NCI-H2107 treated with DMSO at 0.1 percent for 48 hours (cell line): ENCODE results near the gene SHMT2.
A peak's percentile ranks its signal among the peaks of the same experiment; 100 is the strongest.

ENCODE experiments used
- DNase-seq: peaks from one replicate; lab custom pipeline; 2025; ENCODE audit not compliant: unreplicated experiment; lab: John Stamatoyannopoulos, UW

The SHMT2 gene

GRCh38 chr12:57229634-57230380 is at the start of gene SHMT2:
TSS of gene SHMT2 (plus strand) at chr12:57229711. CDS start at chr12:57229779, 68 bp downstream.
- DNase-seq = peak; percentile 96

DNA sequence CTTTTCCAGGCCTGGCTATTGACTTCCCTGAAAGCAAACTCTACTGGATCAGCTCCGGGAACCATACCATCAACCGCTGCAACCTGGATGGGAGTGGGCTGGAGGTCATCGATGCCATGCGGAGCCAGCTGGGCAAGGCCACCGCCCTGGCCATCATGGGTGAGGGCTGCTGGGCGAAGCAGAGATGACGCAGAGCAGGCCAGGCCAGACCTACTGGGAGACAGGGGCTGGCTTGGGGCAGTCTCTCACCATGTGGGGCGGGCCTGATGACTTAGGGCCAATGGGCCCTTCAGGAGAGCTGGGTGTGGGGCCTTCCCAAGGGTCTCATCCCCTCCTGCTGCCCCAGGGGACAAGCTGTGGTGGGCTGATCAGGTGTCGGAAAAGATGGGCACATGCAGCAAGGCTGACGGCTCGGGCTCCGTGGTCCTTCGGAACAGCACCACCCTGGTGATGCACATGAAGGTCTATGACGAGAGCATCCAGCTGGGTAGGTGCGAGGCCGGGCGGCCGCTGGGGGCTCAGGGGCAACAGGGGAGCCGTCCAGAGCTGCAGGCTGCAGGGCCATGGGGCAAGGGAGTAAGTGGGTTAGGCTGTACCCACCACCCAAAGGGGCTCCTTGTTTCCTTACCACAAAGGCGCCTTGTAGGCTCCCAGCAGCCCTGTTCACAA is 49.1 kb upstream of the SHMT2 start:
- no peak for DNase-seq

DNA sequence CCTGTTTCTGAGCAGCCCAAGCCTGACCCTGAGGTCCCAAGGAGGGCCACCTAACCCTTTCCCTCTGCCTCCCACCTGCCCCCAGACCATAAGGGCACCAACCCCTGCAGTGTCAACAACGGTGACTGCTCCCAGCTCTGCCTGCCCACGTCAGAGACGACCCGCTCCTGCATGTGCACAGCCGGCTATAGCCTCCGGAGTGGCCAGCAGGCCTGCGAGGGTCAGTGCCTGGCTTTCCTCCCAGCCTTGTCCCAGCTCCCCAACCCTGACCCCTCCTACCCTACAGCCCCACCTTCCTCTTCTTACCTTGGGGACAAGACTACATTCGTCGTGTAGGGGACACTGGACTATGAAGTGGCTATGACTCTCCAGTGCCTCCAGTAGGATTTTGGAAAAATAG is 48.4 kb upstream of the SHMT2 start:
- DNase-seq = no peak

DNA sequence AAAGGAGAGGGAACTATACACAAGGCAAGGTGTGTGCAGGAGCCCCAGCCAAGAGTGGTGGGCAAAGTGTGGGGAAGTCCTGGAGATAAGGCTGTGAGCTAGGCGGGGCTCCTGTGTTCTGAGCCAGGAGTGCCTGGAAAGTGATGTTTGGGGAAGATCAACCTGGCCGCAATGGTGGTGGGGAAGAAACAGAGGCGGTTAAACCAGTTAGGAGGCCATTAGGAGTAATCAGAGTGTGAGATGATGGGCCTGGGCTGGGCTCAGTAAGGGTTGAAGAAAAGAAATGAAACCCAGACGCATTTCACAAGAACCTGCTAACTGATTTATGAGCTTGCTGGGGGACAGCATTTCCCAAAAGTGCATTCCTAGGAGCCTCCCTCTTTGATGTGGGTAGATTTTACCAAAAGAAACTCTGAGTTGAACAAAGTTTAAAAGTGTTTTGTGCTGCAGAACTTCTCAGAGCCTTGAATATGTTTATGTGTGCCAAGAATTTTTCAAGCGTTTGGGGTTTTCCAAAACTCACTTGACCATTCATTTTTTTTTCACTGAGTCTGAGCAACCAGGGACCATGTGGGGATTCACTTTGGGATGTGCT is 47.9 kb upstream of the SHMT2 start:
- DNase-seq = no peak

DNA sequence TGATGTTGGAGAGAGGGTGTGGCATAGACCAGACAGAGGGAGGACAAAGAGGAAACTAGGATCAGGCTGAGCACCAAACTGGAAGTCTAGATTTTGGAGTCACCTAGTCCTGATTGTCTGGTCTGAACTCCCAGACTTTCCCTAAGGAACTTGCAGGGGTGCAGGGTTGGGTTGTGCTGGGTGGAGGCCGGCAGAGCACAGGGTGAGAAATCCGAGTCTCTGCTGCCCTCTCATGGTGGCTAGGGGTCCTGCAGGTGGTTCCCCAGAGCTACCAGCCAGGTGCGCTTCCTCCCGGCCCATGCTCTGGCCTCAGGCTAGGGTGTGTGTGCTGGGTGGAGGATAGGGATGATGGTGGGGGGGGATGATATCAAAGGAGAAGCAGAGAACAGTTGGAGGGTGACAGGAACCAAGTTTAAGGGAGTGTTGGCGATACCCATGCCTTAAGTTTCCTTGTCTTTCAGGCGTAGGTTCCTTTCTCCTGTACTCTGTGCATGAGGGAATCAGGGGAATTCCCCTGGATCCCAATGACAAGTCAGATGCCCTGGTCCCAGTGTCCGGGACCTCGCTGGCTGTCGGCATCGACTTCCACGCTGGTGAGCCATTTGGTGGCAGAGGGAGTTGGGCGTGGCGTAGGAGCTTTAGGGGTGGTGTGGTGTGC is 46.5 kb upstream of the SHMT2 start:
- peak; percentile 78 for DNase-seq

DNA sequence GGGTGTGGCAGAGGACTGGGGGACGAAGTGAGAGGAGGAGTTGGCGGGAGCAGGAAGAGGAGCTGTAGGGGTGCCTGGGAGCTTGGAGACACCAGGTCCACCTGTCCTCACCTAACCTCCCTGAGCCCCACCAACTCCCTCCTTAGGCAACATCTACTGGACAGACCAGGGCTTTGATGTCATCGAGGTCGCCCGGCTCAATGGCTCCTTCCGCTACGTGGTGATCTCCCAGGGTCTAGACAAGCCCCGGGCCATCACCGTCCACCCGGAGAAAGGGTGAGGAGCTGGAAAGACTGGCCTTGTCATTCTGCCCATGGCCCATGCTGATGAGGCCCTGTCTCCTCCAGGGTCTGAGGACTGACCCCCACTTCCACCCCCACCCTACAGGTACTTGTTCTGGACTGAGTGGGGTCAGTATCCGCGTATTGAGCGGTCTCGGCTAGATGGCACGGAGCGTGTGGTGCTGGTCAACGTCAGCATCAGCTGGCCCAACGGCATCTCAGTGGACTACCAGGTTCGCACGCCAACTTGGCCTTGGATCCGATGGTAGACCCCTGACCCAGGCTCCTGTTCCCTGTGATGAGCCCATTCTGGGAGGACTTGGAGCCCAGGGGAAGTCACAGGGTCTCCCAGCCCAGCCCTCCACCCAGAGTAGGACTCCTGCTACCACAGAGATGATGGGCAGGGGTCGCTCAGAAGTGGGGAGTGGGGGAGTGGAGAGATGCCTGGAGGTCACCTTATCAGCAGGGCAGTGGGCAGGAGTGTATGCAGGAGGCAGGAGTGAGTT is 45.4 kb upstream of the SHMT2 start:
- DNase-seq = no peak

GRCh38 chr12:57185403-57185802 is 44.1 kb upstream of the SHMT2 start:
- DNase-seq = no peak

DNA sequence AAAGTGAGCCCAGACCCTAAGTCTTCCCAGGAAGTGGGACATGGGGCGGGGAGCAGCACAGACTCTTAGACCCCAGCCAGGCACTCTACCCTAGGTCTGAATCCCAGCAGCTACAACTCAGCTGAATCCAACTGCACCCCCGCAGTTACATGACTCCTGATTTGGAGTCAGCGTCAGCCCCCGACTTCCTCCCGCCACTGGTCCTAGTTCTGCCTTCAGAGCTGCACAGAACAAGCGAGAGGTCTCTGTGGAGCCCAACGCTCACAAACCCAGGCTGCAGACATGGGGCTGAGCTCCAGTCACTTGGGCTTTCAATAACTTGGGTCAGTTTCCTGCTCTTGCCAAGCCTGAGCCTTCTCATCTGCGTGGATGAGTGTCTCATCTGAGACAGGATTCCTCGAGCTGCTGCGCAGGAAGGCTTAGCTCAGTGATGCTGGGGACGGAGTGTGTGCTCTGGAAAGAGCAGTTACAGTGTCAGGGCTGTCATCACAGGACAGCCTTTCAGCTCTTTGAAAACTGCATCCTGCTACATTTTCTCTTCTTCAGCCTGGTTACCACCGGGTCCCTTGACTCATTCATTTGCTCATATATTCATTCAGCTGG is 43.5 kb upstream of the SHMT2 start:
- DNase-seq = no peak

- no peak for DNase-seq
Observed at GRCh38 chr12:57187222-57188089, 42.1 kb upstream of the SHMT2 start.

DNA sequence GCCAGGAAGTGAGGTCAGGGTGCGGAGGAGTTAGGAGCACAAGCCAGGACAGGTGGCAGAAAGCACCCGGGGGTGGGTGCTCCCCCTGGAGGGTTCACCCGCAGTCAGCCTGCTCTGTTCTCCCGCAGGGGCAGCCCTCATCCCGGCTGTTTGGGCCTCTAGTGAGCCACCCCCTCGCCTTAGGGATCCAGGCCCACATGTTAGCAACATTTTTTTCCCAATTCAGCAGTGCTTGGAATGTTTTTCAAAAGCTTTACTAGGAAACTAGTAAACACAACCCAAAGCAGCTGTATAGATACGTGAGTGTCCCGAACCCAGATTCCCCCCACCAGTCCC is 41.5 kb upstream of the SHMT2 start:
- DNase-seq = no peak

- DNase-seq = no peak
Observed at GRCh38 chr12:57190037-57190436, 39.5 kb upstream of the SHMT2 start.

DNA sequence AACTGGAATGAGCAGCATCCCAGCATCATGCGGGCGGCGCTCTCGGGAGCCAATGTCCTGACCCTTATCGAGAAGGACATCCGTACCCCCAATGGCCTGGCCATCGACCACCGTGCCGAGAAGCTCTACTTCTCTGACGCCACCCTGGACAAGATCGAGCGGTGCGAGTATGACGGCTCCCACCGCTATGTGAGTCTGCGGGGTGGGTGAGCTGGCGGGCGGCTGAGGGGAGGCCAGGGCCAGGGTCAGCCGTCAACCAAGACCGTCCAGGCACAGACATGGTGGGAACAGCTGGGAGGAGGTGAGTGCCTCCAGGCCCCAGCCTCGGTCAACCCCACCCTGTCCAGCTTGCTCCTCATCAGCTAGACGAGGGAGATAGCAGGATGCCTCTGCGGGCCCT is 38.7 kb upstream of the SHMT2 start:
- no peak for DNase-seq

DNA sequence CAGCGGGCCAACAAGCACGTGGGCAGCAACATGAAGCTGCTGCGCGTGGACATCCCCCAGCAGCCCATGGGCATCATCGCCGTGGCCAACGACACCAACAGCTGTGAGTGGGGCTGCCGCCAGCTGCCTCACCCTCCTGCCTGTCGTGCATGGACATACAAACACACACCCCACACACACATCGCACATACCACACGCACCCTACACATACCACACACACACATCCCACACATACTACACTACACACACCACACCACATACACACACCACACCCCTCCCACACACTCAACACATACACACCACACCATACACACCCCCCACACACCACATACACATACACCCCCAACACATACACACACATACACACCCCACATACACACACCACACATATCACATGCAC is 38.1 kb upstream of the SHMT2 start:
- no peak for DNase-seq

- no peak for DNase-seq
Observed at GRCh38 chr12:57192920-57193319, 36.6 kb upstream of the SHMT2 start.

DNA sequence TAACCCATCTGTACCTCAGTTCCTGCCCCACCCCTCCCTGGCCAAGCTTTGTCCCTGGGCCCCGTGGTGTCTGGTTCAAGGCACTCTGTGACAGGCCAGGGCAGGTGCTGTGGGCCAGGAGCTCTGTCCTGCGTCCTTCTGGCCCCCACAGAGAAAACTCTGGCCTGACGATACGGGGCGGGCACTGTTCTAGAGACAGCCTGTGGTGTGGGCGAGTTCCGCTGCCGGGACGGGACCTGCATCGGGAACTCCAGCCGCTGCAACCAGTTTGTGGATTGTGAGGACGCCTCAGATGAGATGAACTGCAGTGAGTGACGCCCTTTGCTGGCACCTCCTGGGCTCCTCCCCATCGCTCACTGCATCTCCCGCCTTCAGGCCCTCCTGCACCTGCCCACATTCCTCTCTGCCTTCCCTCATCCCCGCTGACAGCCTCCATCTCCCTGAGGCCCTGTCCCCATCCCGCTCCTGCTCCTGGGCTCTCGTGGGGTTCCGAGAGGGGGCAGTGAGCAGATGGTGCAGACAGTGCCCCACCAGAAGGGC is 35.7 kb upstream of the SHMT2 start:
- no peak for DNase-seq

- DNase-seq = no peak
Observed at GRCh38 chr12:57194253-57194652, 35.3 kb upstream of the SHMT2 start.

DNA sequence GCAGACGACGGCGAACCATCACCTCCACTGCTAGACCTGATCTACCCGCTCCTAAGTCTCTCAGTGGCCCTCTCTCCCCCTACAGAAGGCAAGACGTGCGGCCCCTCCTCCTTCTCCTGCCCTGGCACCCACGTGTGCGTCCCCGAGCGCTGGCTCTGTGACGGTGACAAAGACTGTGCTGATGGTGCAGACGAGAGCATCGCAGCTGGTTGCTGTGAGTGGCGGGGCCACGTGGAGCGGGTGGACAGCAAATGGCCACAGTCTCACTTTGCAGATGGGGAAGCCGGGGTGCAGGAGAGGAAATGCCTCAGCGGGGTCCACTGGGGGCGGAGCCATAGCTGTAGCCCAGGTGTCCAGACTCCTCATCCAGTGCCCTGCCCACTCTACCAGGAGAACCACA is 34.3 kb upstream of the SHMT2 start:
- DNase-seq = no peak

DNA sequence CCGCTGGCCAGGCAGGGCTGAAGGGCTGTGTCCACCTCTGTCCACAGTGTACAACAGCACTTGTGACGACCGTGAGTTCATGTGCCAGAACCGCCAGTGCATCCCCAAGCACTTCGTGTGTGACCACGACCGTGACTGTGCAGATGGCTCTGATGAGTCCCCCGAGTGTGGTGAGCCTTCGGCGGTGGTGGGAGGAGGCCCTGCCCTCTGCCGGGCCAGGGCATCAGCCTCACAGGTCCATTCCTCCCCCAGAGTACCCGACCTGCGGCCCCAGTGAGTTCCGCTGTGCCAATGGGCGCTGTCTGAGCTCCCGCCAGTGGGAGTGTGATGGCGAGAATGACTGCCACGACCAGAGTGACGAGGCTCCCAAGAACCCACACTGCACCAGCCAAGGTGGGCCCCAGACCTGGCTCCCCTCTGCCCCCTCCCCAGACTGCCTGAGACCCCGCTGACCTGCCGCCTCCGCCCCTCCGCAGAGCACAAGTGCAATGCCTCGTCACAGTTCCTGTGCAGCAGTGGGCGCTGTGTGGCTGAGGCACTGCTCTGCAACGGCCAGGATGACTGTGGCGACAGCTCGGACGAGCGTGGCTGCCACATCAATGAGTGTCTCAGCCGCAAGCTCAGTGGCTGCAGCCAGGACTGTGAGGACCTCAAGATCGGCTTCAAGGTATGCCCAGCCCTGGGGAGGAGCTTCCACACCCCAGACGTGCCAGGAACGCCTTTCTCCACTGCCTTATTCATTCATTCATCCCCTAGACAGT is 33.7 kb upstream of the SHMT2 start:
- no peak for DNase-seq

- no peak for DNase-seq
Observed at GRCh38 chr12:57196439-57196838, 33.1 kb upstream of the SHMT2 start.
